GM19455 (cell line): ENCODE results near the gene BCLAF1.

Source experiments
- ATAC-seq: cut with Tn5 transposase; IDR thresholded peaks from one replicate; pipeline ENCODE4 v1.9.1; 2021; ENCODE audit not compliant: unreplicated experiment

Gene BCLAF1

DNA sequence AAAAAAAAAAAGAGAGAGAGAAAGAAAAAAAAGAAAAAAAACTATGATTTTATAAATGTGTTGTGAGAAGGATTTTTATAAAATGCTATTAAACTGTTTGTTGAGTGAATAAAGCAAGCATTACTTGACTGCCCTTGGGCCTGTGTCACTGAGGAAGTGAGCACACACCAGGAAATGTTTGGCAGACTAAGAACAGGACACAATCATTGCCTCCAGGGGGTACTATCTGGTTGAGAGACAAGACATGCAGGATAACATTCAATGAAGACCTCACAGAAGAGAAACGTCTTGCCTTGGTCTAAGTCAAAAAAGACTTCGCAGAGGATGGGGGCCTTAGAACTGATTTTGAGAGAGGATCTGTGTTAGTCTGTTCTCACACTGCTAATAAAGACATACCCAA lies 80.2 kb downstream of the BCLAF1 start:
- no peak for ATAC-seq

DNA sequence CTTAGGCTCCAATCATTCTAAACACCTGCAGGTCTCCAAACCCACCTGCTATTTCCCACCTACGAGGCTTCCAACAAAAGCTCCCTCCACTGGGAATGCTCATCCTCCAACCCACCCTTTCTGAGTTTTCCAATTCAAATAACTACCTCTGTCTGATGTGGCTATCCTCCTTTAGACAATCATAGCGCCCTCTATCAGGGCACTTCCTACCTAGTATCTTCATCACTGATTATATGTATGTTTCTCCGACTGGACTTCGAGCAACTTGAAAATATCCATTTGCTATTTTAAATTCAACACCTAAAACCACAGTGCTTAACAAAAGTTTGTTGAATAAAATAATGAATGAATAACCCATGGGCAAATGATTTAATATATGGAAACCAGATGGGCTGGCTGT lies 80.9 kb downstream of the BCLAF1 start:
- ATAC-seq = no peak
